ENCODE data around the gene EFCC1.

DNA sequence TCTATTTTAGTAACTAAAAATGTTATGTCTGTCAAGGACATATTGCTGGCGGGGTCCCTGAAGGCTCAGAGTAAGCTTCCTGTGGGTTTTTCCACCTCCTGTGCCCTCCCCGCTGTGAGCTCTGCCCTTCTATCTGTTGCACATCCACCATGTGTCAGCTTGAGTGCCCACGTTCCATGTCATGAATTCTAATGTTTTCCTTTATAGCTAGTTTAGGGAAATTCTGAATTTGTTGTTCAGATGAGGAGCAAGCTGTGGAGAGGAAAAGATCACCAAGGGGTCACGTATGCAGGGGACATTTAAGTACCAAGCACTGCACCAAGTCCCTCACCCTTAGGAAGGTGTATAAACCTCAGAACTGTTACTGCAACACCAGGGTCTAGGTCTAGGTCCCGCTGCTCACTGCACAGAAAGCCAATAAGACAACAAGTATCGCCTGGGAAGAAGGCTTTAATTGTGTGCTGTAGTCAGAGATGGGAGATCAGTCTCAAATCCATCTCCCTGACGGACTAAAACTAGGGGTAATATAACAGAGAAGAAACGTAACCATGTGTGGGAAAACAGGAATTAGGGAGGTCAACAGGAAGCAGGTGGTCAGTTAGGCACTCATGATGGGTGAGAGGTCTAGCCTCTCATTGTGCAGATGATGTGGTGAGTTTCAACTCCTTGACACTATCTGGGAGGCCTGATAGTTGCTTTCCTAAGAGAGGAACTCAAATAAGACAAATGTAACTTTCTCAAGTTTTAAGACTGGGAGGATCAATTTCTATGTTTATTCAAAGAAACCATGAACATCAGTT is 69.2 kb downstream of the EFCC1 start:
- TF ChIP-seq POLR2A (IDR thresholded peaks at IDR 0.05; ENCODE audit: low read depth, low read length): no peak
- no peak for TF ChIP-seq SPI1 (IDR thresholded peaks at IDR 0.05; ENCODE audit: low read depth, low read length)
- TF ChIP-seq POLR2AphosphoS5 (IDR thresholded peaks at IDR 0.05; ENCODE audit: low read depth, low read length): no peak
